Cortex of kidney (tissue), 1 donor: ENCODE data around the gene CSNK1G2.

ENCODE experiments used
- DNase-seq: peaks from one replicate; lab custom pipeline; 2025; lab: John Stamatoyannopoulos, UW

The CSNK1G2 gene

DNA sequence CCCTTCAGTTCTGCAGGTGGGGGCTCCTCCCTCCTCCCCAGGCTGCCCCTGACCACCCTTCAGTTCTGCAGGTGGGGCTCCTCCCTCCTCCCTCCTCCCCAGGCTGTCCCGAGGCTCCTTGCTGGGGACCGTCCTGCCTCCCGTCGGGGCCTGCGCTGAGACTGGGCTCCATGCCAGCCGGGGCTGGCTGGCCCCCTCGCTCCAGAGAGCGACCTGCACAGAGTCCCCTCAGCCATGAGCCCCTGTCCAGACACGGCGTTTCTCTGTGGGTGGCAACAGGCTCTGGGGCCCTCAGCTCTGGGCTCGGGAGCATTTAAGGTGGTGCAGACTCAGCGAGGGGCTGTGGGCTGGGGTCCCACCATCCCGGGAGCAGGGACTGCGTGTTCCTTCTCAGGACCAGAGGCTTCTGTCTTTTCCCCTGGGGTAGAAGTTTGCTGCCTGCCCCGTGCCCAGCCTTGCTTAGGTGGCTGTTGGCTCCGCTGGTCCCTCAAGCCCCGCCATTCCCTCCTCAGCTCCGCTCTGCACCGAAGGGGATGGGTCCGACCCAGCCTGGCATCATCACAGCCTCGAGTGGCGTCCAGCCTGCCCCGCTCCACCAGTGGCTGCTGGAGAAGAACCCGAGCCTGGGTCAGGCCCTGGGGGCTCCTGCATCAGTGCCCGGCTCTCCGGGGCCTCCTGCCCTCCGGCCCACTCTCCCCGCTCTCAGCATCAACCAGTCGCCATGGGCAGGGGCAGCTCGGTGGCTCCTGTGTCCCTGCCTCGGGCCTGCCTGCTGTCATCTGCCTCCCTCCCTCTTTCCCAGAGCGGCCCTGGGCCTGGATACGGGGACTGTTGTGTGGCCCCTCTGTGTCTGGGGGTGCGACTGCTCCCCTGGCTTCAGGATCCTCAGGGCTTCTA, 27.6 kb downstream of the CSNK1G2 start:
- no peak for DNase-seq

DNA sequence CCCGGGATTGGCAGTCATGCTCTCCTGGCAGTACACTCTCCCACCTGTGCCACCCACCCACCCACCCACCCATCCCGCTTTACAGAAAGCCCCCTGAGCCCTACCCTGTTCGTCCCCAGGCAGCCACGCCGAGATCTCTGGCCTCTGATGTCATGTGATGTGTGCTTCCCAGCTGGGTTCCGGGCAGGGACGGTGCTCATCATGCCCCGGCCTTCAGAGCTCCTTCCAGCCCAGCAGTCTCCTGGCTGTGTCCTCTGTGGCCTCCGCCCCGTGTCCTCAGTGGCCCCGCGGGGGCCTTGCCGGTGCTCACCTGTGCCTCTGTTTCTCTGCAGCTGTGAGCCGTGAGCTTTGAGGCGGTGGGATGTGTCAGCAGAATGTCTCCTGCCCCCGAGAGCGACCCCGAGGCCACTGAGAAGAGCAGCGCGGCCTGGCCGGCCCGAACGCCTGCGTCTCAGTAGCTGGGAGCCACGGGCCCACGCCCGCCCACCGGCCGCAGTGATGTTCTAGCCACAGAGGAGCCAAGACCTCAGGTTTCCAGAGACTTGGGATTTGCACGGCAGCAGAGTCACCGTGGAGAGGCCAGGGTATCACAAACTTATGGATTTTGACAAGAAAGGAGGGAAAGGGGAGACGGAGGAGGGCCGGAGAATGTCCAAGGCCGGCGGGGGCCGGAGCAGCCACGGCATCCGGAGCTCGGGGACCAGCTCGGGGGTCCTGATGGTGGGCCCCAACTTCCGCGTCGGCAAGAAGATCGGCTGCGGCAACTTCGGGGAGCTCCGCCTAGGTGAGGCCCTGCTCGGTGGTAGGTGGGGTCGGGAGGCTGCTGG, 28.4 kb downstream of the CSNK1G2 start:
- DNase-seq: no peak

DNA sequence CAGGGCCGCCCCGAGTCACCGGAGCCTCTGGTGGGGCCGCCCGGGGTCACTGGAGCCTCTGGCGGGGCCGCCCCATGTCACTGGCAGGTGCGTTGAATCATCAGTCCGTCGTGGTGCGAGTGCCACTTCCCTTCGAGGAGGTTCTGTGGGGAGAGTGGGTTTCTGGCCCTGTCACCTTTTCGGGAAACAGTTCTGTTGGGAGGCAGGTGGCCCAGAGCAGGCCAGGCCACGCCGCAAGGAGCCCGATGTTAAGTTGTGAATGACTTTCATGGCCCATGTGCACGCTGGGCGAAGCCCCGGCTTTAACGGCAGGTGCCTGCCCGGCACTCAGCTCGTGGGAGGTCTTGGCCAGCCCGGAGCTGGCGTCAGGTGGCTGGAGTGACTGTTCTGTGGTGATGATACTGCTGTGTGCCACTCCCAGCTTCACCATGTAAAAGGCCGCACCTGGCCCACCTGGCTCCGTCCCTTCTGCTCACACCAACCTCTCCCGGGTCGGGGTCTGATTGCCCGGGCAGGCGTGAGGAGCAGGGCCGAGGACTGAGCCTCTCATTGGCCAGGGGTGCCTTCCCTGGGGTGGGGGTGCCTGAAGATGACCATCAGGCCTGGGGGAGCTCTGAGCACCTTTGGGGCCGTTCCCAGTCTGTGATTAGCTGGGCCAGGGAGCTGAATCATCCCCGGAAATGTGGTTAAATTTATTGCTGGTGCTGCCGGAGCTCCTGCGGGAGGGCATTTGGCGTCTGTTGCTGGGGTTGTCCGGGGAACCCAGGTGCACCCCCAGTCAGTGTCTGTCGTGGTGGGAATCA, 29.2 kb downstream of the CSNK1G2 start:
- no peak for DNase-seq

DNA sequence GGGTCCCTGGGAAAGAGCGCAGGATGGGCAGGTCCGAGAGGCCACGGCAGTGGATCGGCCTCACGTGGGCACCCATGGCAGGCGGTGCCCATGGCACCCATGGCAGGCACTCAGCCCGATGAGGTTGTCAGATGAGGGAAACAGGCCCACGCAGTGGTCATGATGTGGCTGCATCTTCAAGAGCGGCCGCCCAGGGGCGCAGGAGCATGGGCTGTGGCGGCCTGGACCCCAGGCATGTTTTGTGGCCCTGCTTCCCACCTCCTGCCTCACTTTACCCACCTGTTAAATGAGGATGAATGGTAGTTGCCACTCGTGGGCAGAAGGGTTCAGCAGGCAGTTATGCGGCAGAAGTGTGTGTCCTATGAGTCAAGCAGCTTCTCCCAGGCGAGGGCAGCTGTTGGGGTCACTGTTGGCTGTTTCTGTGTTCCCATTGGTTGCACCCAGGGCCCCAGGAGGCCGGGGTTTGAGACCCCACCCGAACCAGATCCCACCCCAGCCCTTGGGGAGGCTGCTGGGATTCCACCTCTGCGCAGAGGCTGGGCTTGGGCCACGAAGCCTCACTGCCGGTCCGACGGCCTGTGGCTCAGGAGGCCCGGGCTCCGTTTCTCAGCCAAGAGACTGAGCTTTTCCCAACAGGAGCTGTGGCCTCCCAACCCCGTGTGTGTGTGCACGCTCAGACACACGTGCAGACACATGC, 30.0 kb downstream of the CSNK1G2 start:
- no peak for DNase-seq

DNA sequence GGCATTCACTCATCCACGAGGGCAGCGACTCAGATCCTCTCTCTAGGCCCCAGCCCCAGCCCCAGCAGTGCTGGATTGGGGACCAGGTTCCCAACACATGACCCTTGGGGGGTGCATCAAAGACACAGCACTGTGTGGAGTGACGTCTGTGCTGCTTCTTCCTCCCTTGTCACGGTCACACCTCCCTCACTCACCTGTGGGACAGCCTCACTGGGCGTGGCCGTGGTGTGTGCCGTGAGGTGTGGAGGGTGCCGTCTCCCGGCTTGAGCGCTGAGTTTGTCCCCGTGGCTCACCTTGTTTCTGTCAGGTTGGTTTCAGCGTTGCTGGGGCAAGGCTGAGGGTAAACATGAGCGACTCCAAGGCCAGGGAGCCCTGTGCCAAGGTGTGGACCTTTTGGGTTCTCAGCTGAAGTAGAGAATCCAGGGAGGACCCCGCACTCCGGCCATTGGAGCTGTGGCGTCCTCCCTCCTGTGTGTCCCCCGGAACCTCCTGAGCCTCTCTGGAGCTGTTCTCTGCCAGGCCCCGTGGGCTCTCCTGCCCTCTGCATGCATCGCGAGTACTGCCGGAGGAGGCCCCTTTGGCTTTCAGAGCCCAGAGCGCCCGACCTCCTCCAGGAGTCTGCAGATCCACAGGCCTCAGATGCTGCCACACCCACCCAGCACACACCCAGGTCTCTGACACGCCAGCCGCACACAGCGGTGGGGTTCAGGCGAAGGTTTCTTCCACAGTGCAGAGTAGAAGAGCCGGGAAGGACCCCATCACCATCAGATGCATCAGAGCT, 33.6 kb downstream of the CSNK1G2 start:
- DNase-seq: no peak

DNA sequence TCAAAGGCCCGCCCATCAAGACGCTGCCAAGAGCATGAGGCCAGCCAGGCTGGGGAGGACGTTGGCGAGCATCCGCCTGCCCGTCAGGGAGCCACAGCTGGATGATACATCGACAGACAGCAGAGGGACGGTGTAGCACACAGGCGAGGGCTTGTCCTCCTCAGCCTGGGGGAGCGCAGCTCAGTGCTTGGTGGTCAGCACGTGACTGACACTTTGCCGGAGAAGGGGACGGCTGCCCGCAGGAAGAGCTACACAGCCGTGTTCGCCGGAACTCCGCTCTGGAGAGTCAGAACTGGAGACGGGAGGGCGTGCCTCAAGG, 34.1 kb downstream of the CSNK1G2 start:
- no peak for DNase-seq

DNA sequence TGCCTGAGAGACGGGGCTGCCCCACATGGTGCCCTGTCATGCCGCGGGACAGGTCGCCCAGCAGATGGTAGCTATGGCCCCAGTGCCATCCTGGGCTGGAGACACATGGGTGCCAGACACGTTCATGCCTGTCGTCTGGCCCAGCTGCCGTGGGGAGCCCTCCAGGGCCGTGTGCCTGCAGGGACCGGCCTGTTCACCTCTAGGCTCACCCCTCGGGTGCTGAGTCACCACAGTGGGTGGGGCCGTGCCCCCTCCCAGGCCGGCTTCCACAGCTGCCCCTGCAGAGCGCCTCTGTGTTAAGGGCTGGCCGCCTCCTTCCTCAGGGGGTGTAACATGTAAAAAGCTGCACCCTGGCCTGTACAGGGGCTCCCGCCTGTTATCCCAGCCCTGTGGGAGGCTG, 36.1 kb downstream of the CSNK1G2 start:
- no peak for DNase-seq

DNA sequence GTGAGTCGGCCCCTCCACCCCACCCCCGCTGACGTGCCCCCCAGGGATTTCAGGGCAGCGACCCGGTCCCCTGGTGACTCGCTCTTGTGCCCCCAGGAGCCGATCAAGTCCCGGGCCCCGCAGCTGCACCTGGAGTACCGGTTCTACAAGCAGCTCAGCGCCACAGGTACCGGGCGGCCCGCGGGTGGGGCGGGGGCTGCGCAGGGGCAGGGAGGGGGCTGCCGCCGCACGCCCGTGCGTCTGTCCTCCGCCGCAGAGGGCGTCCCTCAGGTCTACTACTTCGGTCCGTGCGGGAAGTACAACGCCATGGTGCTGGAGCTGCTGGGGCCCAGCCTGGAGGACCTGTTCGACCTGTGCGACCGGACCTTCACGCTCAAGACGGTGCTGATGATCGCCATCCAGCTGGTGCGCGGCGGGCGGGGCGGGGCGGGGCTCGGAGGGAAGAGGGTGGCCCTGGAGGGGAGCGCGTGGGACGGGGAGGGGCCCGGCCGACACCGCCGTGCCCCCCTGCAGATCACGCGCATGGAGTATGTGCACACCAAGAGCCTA, 37.4 kb downstream of the CSNK1G2 start:
- DNase-seq: no peak

DNA sequence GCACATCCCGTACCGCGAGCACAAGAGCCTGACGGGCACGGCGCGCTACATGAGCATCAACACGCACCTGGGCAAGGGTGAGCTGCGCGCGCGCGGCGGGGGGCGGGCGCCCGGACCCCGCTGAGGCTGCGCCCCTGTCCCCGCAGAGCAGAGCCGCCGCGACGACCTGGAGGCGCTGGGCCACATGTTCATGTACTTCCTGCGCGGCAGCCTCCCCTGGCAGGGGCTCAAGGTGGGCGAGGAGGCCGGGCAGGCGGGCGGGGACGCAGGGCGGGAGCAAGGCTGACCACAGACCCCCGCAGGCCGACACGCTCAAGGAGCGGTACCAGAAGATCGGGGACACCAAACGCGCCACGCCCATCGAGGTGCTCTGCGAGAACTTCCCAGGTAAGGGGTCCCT, 38.0 kb downstream of the CSNK1G2 start:
- no peak for DNase-seq

DNA sequence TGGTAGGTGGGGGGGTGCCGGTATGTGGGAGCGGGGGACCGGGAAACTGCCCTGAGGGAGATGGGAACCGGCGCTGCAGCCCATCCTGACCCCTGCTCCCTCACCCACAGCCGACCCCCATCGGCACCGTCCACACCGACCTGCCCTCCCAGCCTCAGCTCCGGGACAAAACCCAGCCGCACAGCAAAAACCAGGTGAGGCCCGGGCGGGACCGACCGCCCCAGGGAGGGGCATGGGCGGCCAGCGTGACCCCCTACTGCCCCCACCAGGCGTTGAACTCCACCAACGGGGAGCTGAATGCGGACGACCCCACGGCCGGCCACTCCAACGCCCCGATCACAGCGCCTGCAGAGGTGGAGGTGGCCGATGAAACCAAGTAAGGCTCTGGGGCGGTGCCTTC, 38.7 kb downstream of the CSNK1G2 start:
- DNase-seq: no peak

DNA sequence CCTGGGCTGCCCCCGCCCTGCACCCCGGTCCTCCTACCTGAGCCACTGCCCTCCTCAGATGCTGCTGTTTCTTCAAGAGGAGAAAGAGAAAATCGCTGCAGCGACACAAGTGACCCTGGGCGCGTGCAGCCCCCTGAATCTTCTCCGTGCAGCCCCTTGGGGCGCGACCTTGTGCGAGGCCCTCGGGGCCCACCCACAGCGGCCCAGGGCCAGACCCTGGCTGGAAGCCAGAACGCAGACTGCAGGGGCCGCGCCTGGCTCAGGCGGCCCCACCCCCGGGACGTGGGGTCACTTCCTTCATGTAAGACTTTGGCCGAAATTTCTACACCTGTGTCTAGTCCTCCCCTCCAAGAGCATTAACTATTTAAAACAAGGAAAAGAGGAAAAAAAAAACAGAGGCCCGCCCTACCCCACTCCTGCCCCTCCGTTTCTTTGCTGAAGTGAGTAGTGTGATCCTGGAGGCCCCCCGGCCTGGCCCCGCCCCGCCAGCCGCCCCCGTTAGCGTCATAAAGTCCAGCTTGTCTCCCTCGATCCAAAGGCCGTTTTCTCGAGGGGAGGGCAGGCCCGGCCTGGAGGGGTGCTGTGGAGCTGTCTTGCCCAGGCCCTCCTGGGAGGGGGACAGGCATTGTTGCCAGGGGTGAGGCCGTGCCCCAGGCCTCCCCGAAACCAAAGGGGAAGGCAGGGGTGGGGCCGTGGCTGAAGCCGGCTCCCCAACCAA, 39.3 kb downstream of the CSNK1G2 start:
- DNase-seq: no peak

DNA sequence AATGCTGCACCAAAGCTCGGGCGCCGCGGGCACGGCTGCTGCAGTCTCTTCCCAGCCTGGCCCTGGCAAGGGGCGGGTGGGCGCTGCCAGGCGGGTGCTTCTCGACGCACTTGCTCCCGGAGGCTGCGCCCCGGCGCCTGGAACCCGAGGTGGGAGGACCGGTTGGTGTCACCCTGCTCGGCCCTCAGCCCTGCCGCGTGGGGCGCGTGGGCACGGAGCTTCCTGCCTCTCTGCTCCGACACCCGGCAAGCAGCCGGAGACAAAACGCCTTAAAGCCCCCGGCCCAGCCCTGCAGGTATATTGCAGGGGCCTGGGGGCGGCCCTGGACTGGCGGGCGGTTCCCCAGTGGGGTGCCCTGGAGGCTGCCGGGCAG, 39.8 kb downstream of the CSNK1G2 start:
- DNase-seq: no peak

DNA sequence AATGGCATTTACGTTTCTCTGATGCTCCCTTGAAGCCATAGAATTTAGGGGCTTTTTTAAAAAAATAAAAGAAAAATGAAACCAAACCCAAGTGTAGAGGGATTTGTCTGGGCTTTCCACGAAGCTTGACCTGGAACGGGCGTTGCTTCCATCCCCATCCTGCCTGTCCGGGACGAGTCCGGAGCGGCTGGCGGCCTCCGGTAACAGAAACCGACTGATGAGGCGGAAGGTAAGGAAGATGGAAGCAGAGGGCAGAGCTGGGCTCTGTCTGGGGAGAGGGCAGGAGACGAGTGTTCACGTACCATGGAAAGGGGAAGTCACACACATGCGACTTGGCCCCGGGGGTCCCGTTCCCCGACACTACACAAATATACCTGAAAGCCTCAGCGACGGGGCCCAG, 40.3 kb downstream of the CSNK1G2 start:
- DNase-seq: no peak

DNA sequence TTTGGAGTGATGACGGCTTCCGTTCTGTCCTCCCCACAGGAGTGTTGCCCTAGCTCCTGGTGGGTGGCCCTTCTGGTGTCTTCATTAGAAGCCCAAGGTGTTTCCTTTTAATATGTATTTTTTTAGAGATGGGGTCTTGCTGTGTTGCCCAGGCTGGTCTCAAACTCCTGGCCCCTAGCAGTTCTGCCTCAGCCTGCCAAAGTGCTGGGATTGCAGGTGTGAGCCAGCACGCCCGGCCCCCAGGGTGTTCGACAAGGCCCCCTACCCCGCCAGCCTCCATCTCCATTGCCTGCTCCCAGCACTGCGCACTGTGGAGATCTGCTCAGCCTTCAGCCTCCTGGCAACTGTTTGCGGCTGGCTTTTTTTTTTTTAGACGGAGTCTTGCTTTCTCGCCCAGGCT, 43.4 kb downstream of the CSNK1G2 start:
- no peak for DNase-seq

DNA sequence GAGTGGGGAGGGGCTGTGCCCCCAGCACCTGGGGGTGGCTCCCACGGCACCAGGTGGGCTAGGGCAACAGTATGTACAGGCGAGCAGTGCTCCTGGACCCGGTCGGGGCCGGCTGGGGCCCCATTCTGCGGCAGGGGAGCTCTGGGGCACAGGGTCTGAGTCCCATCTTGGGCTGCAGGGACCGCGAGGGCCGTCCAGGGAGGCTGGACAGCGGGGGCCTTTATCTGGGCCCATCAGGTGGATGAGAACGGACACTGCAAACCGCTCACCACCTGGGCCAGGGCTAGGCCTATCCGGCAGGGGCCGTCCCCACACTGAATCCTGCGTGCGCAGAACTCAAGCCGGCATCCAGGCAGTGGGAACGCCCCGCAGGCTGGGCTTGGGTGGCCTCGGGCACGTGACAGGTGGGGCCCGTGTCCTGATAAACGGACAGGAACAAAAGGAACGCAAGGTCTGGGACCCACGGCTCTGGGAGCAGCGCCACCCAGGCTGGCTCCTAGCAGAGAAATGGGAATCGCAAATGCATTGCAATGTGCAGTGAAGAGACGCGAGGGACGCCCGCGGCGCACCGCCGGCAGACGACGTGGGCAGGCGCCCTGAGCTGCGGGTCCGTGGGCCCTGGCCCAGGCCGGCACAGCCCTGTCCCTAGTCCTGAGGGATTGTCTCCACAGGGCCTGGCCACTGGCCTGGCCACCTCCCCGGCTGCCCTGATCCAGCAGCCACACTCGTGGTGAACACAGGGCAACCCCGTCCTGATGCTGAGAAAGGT, 44.8 kb downstream of the CSNK1G2 start:
- DNase-seq: no peak

DNA sequence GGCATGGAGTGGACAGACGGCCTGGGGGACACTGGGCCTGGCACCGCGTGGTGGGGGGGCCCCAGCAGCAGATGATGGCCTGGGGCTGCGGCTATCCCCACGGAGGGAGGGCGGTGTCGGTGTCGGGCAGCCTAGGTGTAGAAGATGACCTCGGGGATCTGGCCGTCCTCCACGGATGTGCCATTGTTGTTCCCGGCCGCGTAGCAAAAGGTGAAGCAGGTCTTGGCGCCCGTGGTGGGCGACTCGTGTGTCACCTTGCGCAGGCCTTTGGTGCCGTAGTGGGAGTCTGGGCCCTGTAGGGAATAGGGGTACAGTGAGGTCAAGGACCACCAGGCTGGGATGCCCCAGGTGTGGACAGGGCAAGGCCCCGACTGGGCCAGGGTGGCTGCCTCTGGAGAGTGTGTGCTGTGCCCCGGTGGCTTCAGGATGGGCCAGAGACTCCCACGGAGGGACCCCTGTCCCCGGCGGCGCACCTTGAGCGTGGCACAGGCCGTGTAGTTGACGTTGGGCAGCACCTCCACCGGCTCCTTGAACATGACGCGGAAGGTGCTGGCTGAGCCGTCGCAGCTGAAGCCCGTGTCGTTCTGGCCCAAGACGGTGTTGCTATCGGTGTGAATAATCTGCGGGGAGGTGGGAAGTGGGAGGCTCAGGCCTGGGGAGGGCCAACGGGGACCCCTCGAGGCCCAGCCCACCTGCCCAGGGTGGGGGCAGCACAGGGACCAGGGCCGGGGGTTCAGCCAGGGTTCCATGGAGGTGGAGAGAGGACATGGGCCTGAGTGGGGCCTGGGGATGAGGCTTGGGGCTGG, 45.6 kb downstream of the CSNK1G2 start:
- DNase-seq: no peak

DNA sequence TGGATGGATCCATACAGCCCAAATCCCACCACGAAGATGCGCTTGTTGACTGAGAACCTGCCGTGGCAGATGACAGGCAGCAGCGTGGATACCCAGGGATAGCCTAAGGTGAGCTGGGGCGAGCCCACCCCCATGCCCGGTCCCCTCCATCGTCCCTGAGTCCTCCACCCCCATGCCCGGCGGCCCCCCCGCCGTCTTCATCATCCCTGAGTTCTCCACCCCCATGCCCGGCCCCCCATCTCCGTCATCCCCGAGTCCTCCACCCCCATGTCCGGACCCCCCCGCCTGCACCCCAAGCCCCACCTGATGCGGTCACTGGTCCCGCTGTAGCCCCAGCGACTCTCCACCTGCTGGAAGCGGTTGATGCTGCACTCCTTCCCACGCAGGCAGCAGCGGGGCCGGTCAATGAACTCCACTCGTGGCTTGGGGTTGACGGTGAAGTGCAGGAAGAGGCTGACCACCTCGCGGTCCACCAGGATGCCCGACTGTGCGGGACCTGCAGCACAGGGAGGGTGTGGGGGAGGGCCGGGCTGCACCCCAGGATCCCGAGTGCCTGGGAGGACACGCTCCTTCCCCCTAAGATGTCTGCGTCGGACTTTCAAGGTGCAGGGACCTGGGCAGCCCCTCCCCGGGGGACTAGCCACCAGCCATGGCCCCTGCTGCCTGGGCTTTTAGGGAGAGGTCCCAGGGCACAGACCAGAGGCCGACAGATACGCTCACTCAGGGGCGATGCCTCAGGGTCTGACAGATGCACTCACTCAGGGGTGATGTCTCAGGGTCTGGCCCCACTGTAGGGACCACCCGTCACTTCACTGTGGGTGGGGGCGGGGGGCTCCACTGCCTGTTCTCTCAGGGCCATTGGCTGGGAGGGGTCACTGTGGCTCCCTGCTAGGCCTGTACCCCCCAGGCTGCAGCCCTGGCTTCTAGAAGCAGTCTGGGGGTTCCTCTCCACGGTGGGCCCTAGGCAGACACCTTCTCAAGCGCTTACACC, 46.5 kb downstream of the CSNK1G2 start:
- DNase-seq: no peak
